GM18526 (cell line): ENCODE results near the gene KCTD19.

Source experiments
- POLR2A ChIP-seq: IDR thresholded peaks from 3 replicates; pipeline ENCODE4 v1.6.1; 2011; ENCODE audit not compliant: insufficient read length; ENCODE audit errors: extremely low read depth

Gene KCTD19

GRCh38 chr16:67246081-67246755, 80.3 kb downstream of the KCTD19 start:
- peak; percentile 37 for TF ChIP-seq POLR2A

- TF ChIP-seq POLR2A: no peak
Observed at GRCh38 chr16:67245674-67246080, 80.9 kb downstream of the KCTD19 start.

GRCh38 chr16:67245186-67245585, 81.4 kb downstream of the KCTD19 start:
- no peak for TF ChIP-seq POLR2A

- peak; percentile 58 for TF ChIP-seq POLR2A
Observed at GRCh38 chr16:67244387-67245185, 82.0 kb downstream of the KCTD19 start.

GRCh38 chr16:67243481-67243880, 83.1 kb downstream of the KCTD19 start:
- no peak for TF ChIP-seq POLR2A

GRCh38 chr16:67242138-67242730, 84.3 kb downstream of the KCTD19 start:
- no peak for TF ChIP-seq POLR2A

- no peak for TF ChIP-seq POLR2A
Observed at GRCh38 chr16:67241008-67241900, 85.3 kb downstream of the KCTD19 start.

GRCh38 chr16:67240506-67240905, 86.0 kb downstream of the KCTD19 start:
- no peak for TF ChIP-seq POLR2A
